Esophagus muscularis mucosa (tissue), 4 donors: ENCODE data around the gene NUMA1.

ENCODE experiments used
- EP300 ChIP-seq: sonication (generic); formaldehyde crosslinking; IDR thresholded peaks from one replicate; pipeline ENCODE4 v1.6.1; 2017; ENCODE audit warnings: antibody characterized with exemption
- POLR2A ChIP-seq: fragments of 450-650 bp; IDR thresholded peaks from one replicate; pipeline ENCODE4 v1.6.1; 2017; ENCODE audit warnings: antibody characterized with exemption, moderate library complexity, mild to moderate bottlenecking, low read depth
- POLR2AphosphoS5 ChIP-seq, 2 donors: sonication (generic); formaldehyde crosslinking; IDR thresholded peaks; one replicate each; pipeline ENCODE4 v1.6.1; 2017; ENCODE audit warnings: antibody characterized with exemption in 2 of 2
- TF ChIP-seq, protein P1 (sequence below), 3 experiments: fragments of 200-600 bp in 2 of 3; fragments of 450-650 bp in 1 of 3; sonication (generic) in 2 of 3; IDR thresholded peaks; one replicate each; pipeline ENCODE4 v1.5.1; 2017 to 2019; ENCODE audit warnings: antibody characterized with exemption in 3 of 3, mild to moderate bottlenecking in 2 of 3, moderate library complexity in 1 of 3

DNA sequence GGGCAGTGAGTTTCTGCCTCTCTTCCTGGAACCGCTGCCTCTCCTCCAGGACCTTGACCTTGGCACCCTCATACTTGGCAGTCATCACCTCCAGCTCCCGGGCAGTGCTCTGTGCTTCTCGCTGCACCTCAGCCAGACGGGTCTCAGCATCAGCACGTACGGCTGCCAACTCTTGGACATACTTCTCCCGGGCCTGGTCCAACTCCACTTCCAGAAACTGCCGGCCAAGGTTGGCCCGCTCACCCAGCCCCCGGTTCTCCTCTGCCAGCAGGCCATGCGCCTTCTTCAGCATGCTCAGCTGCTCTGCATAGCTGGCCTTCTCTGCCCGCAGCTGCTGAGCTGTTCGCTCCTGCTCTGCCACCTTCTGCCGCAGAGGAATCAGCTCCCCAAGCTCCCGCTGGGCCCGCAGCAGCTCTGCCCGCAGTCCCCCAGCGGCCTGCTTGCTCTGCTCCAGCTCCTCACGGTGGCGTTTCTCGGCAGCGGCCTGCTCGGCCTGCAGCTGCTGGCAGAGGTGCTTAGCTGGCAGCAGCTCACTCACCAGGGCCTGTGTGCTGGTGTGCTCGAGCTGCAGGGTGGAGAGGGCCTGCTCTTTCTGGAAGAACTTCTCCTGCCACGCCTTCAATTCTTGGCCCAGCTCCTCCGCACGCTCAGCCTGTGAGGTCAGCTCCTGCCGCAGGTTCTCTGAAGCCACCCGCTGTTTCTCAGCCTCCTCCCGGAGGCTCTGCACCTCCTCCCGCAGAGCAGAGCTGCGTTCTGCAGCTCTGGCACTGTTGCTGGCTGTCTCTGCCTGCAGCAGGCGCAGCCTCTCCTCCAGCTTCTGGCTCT lies 67.2 kb downstream of the NUMA1 start:
- TF ChIP-seq POLR2AphosphoS5 (IDR thresholded peaks at IDR 0.05) (peak; percentile 55 to 66), POLR2A (no peak), EP300 (no peak)
- TF ChIP-seq, protein P1, sequence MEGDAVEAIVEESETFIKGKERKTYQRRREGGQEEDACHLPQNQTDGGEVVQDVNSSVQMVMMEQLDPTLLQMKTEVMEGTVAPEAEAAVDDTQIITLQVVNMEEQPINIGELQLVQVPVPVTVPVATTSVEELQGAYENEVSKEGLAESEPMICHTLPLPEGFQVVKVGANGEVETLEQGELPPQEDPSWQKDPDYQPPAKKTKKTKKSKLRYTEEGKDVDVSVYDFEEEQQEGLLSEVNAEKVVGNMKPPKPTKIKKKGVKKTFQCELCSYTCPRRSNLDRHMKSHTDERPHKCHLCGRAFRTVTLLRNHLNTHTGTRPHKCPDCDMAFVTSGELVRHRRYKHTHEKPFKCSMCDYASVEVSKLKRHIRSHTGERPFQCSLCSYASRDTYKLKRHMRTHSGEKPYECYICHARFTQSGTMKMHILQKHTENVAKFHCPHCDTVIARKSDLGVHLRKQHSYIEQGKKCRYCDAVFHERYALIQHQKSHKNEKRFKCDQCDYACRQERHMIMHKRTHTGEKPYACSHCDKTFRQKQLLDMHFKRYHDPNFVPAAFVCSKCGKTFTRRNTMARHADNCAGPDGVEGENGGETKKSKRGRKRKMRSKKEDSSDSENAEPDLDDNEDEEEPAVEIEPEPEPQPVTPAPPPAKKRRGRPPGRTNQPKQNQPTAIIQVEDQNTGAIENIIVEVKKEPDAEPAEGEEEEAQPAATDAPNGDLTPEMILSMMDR (IDR thresholded peaks at IDR 0.05) = peak in 2 of 3 experiments; percentile 7 to 24
